Kidney epithelial cell (primary cell): Measurements from ENCODE around the gene RHPN2. TPM values are rescaled to one million over a fixed set of nuclear protein-coding genes. Genes with fewer than 3 reads are reported as not detected.
"Not testable (repeated sequence)": the region's sequence is repeated elsewhere in the genome, so short reads cannot be mapped to it uniquely, and the experiment has no call there.

Experiments
- DNase-seq: peaks from one replicate; pipeline ENCODE4 v3.0.0-alpha.2; 2010; ENCODE audit warnings: low read depth
- H3K27me3 ChIP-seq: 2 replicates; pipeline ENCODE4 v1.6.0; 2011; ENCODE audit warnings: low read length; ENCODE audit not compliant: control insufficient read depth, insufficient read depth
- H3K36me3 ChIP-seq: 2 replicates; pipeline ENCODE4 v1.5.1; 2011; ENCODE audit warnings: low read length; ENCODE audit not compliant: control insufficient read depth, insufficient read depth
- H3K4me3 ChIP-seq: 2 replicates; pipeline ENCODE4 v1.5.1; 2011; ENCODE audit warnings: low read depth, mild to moderate bottlenecking, control low read depth, low read length
- total RNA-seq: library from RNA; depleted of rRNA; stranded (reverse); fragments of >200 nt; gene quantifications from 2 replicates; pipeline ENCODE4 v1.2.3, GENCODE V29; 2015
- TF ChIP-seq, protein P1 (sequence below): IDR thresholded peaks from 2 replicates; pipeline ENCODE4 v1.5.1; 2011; ENCODE audit warnings: mild to moderate bottlenecking, moderate library complexity, low read length, control low read depth, inconsistent platforms; ENCODE audit not compliant: insufficient read depth, poor library complexity, severe bottlenecking

The RHPN2 gene
- total RNA-seq, 1 donor from 2014 or later: 27.6 TPM

DNA sequence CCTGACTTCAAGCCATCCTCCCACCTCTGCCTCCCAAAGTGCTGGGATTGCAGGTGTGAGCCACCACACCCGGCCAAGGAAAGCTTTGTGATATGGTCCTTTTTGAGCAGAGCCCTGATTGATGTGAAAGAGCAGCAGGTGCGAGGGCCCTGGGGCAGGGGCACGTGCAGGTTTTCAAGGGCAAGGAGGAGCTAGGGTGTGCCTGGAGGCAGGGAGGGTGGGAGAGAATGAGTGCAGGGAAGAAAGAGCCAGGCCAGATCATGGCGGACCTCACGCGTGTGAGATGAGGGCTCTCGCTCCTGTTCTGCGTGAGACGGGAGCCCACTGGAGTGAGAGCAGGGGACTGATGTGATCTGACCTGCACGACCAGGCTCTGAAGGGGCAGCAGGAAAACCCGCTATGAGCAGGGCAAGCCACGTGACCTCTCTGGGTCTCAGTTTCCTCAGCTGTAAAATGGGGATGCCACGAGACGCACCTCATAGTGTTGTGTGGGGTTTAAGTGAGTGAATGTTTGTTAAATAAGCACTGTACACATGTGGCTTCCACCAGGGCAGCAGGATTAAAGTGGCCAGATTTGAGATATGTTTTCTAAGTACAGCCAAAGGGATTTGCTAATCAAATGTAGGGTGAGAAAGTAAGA is 66.9 kb downstream of the RHPN2 start:
- DNase-seq: no peak
- TF ChIP-seq, protein P1, sequence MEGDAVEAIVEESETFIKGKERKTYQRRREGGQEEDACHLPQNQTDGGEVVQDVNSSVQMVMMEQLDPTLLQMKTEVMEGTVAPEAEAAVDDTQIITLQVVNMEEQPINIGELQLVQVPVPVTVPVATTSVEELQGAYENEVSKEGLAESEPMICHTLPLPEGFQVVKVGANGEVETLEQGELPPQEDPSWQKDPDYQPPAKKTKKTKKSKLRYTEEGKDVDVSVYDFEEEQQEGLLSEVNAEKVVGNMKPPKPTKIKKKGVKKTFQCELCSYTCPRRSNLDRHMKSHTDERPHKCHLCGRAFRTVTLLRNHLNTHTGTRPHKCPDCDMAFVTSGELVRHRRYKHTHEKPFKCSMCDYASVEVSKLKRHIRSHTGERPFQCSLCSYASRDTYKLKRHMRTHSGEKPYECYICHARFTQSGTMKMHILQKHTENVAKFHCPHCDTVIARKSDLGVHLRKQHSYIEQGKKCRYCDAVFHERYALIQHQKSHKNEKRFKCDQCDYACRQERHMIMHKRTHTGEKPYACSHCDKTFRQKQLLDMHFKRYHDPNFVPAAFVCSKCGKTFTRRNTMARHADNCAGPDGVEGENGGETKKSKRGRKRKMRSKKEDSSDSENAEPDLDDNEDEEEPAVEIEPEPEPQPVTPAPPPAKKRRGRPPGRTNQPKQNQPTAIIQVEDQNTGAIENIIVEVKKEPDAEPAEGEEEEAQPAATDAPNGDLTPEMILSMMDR: no peak
- Histone ChIP-seq H3K27me3 (no peaks in the 10 kb centered on the region), H3K36me3 (peaks cover 1% of the 10 kb centered on the region), H3K4me3 (no peak overlapping the region)

DNA sequence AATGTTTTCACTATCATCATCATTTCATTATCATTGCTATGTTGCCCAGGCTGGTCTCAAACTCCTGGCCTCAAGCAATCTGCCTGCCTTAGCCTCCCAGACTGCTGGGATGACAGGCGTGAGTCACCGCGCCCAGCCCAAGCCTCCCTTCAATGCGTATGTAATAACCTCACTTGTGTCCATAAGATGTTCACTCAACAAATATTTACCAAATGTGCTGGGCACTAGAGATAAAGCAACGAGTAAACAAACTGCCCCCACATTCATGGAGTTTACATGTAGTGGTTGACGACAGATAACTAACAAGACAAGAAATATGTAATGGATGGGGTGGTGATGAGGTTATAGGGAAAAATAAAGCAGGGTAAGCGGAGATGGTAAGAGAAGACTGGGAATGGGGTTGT is 67.6 kb downstream of the RHPN2 start:
- H3K4me3 ChIP-seq, DNase-seq, H3K36me3 ChIP-seq, H3K27me3 ChIP-seq: not testable (repeated sequence)

DNA sequence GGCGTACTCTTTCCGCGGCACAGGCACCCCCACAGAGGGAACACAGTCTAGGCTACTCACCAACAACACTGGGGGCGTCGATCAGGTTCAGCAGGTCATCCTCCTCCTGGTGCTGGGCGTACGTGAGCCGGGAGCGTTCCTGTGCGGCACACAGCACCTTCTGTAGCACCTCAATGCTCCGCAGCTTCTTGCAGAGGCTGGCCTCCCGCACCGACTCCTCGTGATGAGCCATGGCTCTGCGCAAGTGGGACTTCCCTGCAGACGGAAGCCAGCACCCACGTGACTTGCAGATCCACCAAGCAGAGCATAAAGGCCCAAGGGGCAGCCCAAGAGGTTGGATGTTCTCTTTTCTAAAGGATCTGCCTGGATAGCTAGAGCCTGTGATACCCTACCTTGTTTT is 68.7 kb downstream of the RHPN2 start:
- DNase-seq, H3K27me3 ChIP-seq, H3K36me3 ChIP-seq, H3K4me3 ChIP-seq: not testable (repeated sequence)

DNA sequence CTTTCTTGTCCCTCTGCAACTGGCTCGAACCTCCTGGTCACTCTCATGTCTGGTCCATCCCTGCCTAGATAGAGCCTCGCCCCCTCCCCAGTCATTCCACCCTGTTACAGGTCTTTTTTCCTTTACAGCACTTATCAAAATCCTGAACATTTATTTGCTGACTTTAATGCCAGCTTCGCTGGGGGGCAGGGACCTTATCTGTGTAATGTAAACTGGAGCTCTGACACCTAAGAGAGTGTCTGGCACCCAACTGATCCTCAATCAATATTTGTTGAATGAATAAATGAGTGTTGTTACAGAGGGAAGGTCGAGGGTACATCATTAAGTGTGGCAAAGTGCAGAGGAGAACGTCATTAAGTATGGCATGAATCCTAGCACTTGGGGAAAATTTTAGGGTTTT is 76.0 kb downstream of the RHPN2 start:
- no peak for DNase-seq
- H3K4me3 ChIP-seq: no peak overlapping the region
- TF ChIP-seq, protein P1: no peak
- H3K36me3 ChIP-seq: peaks cover 1% of the 10 kb centered on the region
- H3K27me3 ChIP-seq: no peaks in the 10 kb centered on the region

DNA sequence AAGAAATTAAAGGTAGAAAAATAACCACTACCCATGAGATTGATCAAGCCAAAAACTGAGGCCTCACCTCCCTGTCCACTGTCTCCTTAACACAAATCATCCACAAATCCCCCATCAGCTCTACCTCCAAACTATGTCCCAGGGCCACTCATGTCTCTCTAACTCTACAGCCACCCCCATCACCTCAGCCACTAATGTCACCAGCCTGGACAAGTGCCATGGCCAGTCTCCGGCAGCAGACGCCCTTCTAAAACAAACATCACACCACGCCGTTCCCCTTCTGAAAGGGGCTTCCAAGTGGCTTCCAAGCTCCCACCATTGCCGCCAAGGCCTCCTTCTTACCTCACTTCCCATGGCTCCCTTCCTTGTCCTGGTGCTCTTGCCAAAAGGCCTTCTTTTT is 76.4 kb downstream of the RHPN2 start:
- not testable (repeated sequence) for H3K27me3 ChIP-seq, H3K36me3 ChIP-seq, H3K4me3 ChIP-seq, DNase-seq

DNA sequence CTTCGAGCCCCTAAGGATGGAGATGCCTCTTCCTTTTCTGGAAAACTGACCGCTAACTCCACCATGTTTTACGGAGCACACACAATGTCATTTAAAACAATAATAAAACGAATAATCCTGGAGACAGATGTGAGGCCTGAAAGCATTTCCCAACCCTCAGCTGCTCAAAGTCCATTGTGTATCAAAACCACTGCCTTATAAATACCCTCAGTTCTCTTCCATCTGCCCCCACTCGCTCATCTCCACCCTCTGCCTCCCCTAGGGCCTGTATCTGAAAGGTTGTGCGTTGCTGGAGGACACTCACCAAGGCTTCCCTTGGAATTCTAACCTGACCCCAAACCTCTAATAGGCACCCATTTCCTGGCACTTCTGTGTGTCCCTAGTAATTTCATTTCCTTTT is 82.2 kb downstream of the RHPN2 start:
- H3K4me3 ChIP-seq, H3K36me3 ChIP-seq, DNase-seq, H3K27me3 ChIP-seq: not testable (repeated sequence)

DNA sequence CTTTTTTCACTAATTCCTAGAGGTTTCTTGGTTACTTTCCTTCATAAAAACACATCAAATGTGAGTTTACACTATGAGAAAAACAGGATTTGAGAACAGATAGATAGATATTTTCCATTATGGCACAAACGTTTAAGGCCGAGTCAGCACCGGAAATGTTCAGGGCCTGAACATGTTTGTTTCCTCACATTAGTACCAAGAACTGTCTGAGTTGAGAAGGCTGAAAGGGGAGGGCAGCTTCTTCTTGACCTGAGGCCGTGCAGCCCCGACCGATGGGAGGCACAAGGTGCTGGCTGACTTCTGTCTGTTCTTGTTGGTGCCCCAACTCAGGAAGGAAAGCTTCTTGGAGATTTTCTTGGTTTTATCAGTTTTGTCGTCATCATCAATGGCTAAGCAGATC is 84.9 kb downstream of the RHPN2 start:
- not testable (repeated sequence) for H3K27me3 ChIP-seq, H3K36me3 ChIP-seq, H3K4me3 ChIP-seq, DNase-seq

DNA sequence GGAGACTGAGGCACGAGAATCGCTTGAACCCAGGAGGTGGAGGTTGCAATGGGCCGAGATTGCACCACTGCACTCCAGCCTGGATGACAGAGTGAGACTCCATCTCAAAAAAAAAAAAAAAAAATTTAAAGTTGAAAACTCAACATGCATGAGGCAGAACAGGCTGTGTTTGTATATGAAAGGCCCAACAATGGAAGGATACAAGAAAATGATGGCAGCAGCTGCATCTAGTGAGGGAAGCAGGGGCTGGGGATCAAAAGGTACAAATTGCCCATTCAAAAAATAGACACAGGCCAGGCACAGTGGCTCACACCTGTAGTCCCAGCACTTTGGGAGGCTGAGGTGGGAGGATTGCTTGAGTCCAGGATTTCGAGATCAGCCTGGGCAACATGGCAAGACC is 86.9 kb downstream of the RHPN2 start:
- not testable (repeated sequence) for H3K36me3 ChIP-seq, DNase-seq, H3K4me3 ChIP-seq, H3K27me3 ChIP-seq

DNA sequence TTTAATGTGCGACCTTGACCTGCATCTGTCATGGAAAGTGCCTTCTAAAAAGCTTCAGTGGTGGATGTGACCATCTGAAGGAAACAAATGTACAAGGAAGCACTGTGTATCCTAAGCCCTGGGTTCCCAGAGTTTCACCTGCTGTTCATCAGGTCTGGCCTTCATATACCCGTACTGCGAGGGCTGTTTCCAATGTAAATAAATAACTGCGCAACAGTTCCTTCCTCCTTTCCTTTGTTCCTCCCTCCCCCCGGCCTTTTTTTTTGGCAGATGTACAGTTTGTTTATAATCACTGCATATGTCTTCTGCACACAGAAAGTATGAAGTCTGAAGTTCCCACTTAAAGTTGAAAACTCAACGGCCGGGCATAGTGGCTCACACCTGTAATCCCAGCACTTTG is 87.4 kb downstream of the RHPN2 start:
- TF ChIP-seq, protein P1: no peak
- Histone ChIP-seq H3K36me3 (peaks cover 3% of the 10 kb centered on the region), H3K27me3 (no peaks in the 10 kb centered on the region), H3K4me3 (no peak overlapping the region)
- no peak for DNase-seq
